Psoas muscle (tissue), 8 donors: ENCODE results near the gene TENM3. TPM values are rescaled to one million over a fixed set of nuclear protein-coding genes. Genes with fewer than 3 reads are reported as not detected.

ENCODE experiments used
- ATAC-seq, 4 donors: fragments of 200-7000 bp; cut with Tn5 transposase; one replicate each; pipeline ENCODE4 v1.9.1; 2020; ENCODE audit warnings: moderate library complexity in 3 of 4, mild to moderate bottlenecking in 2 of 4
- DNase-seq, 2 donors: peaks; one replicate each; pipeline ENCODE4 v3.0.0-alpha.2; 2020
- H3K27ac ChIP-seq: fragments of 200-600 bp; one replicate; pipeline ENCODE4 v1.8.0; 2022
- H3K27me3 ChIP-seq, 3 donors: fragments of 200-600 bp in 1 of 3; one replicate each; pipeline versions ENCODE4 v1.6.1 to v1.8.0; 2013 to 2022; ENCODE audit warnings: low read length in 2 of 3, mild to moderate bottlenecking in 2 of 3, moderate library complexity in 1 of 3; ENCODE audit not compliant: insufficient read depth in 3 of 3
- H3K36me3 ChIP-seq, 2 donors: fragments of 200-600 bp in 1 of 2; one replicate each; pipeline versions ENCODE4 v1.6.1 to v1.8.0; 2013 to 2022; ENCODE audit warnings: low read depth in 1 of 2, mild to moderate bottlenecking in 1 of 2, moderate library complexity in 1 of 2; ENCODE audit not compliant: insufficient read depth in 1 of 2
- H3K4me1 ChIP-seq: fragments of 200-600 bp; one replicate; pipeline ENCODE4 v1.8.0; 2022
- H3K4me3 ChIP-seq: fragments of 200-600 bp; one replicate; pipeline ENCODE4 v1.8.0; 2022; ENCODE audit warnings: mild to moderate bottlenecking
- H3K9me3 ChIP-seq: fragments of 200-600 bp; one replicate; pipeline ENCODE4 v1.8.0; 2022
- WGBS, 3 donors: extraction: QIAGEN DNeasy Blood & Tissue Kit; methylation state at CpG; one replicate each; pipeline versions ENCODE4 v1.1.6 to v1.1.7; 2013; 5-methylcytosine and 5-hydroxymethylcytosine counted together
- intact Hi-C, 2 donors: fragments of 100-400 bp; cut with DNase I; formaldehyde crosslinking; loops; one replicate each; pipeline versions ENCODE4 v1.11.0 to v1.14.2; 2022
- polyA plus RNA-seq, 3 donors: library from polyadenylated mRNA; stranded (reverse); fragments of 200-250 nt; gene quantifications; one replicate each; pipeline ENCODE4 v1.2.3, GENCODE V29; 2013
- total RNA-seq, 4 donors: library from RNA; stranded (reverse); fragmentation: NEBNext Ultra II Directional in 2 of 4; extraction: Animal tissue kit (Norgen Biotek cat#: 25700) in 2 of 4; gene quantifications; one replicate each; pipeline versions ENCODE4 v1.2.1 to v1.2.4, GENCODE V29; 2021 to 2023
- TF ChIP-seq, protein P1 (sequence below): fragments of 200-600 bp; IDR thresholded peaks from one replicate; pipeline ENCODE4 v1.8.0; 2022; ENCODE audit warnings: antibody characterized with exemption
- donor health status: healthy with polysubstance abuse.
- donor health status: DM: no; HTN: no; CAD: no; lungs with moderate emphysema.
- donor health status: Bipolar disorder and iron deficiency.
- donor health status: healthy.
- donor health status: DM: yes; HTN: yes; CAD: no.
- donor health status: DM: no; HTN: no; CAD: no.
- donor health status: DM: no; HTN: no; CAD: no.
- donor health status: DM: yes; HTN: yes; CAD: no.

Gene TENM3
- total and polyA plus RNA-seq, 7 donors, result 0.48 to 11.6 (median 5.3) TPM

DNA sequence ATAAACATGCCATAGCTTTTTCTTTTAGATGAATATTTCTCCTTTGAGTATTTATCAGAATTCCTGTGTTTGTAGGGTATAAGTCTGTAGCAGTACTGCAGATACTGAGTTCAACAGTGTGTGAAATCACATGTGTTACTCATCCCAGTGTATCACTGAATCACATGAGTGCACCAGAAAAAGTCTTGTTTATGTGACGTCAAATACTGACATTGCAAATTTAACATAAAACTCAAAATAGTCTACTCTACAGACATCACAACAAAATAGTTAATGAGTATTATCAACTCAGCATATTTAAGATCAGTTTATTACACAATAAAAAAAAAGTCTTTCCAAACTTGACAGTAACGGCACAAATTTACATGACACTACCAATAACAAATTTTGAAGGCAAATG lies 452.6 kb downstream of the TENM3 start:
- Histone ChIP-seq H3K4me3 (no peak overlapping the region), H3K27me3 (no peaks in the 10 kb centered on the region), H3K27ac (no peak overlapping the region), H3K4me1 (no peaks in the 10 kb centered on the region), H3K36me3 (no peaks in the 10 kb centered on the region), H3K9me3 (no peaks in the 10 kb centered on the region)
- intact Hi-C loops, result no loop called here
- TF ChIP-seq, protein P1, sequence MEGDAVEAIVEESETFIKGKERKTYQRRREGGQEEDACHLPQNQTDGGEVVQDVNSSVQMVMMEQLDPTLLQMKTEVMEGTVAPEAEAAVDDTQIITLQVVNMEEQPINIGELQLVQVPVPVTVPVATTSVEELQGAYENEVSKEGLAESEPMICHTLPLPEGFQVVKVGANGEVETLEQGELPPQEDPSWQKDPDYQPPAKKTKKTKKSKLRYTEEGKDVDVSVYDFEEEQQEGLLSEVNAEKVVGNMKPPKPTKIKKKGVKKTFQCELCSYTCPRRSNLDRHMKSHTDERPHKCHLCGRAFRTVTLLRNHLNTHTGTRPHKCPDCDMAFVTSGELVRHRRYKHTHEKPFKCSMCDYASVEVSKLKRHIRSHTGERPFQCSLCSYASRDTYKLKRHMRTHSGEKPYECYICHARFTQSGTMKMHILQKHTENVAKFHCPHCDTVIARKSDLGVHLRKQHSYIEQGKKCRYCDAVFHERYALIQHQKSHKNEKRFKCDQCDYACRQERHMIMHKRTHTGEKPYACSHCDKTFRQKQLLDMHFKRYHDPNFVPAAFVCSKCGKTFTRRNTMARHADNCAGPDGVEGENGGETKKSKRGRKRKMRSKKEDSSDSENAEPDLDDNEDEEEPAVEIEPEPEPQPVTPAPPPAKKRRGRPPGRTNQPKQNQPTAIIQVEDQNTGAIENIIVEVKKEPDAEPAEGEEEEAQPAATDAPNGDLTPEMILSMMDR, result no peak
- 91 to 94% (median 92%) methylated on average over 2 of the region's 2 CpGs for whole genome bisulfite sequencing, 3 donors
- no peak for ATAC-seq
- DNase-seq, result no peak

- no peak overlapping the region for H3K27ac ChIP-seq
- no peak overlapping the region for H3K4me3 ChIP-seq
- no peaks in the 10 kb centered on the region for H3K27me3 ChIP-seq
- WGBS, 3 donors, result 33 to 66% (median 46%) methylated on average over 6 of the region's 6 CpGs
- no peaks in the 10 kb centered on the region for H3K36me3 ChIP-seq
- H3K9me3 ChIP-seq, result no peaks in the 10 kb centered on the region
- intact Hi-C loops, result no loop called here
- H3K4me1 ChIP-seq, result no peaks in the 10 kb centered on the region
- DNase-seq (no peak), ATAC-seq (no peak)
- TF ChIP-seq, protein P1, result no peak
Observed at GRCh38 chr4:182697094-182697493, 453.9 kb downstream of the TENM3 start.

- Histone ChIP-seq H3K9me3 (no peaks in the 10 kb centered on the region), H3K27ac (no peak overlapping the region), H3K36me3 (no peaks in the 10 kb centered on the region), H3K27me3 (no peaks in the 10 kb centered on the region), H3K4me1 (no peaks in the 10 kb centered on the region), H3K4me3 (no peak overlapping the region)
- 78 to 85% (median 84%) methylated on average over 6 of the region's 6 CpGs for WGBS, 3 donors
- DNase-seq, result no peak
- ATAC-seq, result no peak
- TF ChIP-seq, protein P1, result no peak
- intact Hi-C loops, result no loop called here
Observed at GRCh38 chr4:182698212-182698611, 455.0 kb downstream of the TENM3 start.

GRCh38 chr4:182699201-182699600 lies 456.0 kb downstream of the TENM3 start:
- 40 to 64% (median 63%) methylated on average over 3 of the region's 3 CpGs for WGBS, 3 donors
- no peak for DNase-seq
- intact Hi-C loops, result no loop called here

GRCh38 chr4:182699795-182700194 lies 456.6 kb downstream of the TENM3 start:
- Histone ChIP-seq H3K27me3 (no peaks in the 10 kb centered on the region), H3K9me3 (no peaks in the 10 kb centered on the region), H3K27ac (no peak overlapping the region), H3K36me3 (no peaks in the 10 kb centered on the region), H3K4me1 (no peaks in the 10 kb centered on the region), H3K4me3 (no peak overlapping the region)
- DNase-seq (no peak), ATAC-seq (no peak)
- intact Hi-C loops, result no loop called here
- 59 to 63% (median 62%) methylated on average over 3 of the region's 3 CpGs for WGBS, 3 donors
- TF ChIP-seq, protein P1, result no peak

More at GRCh38 chr4:182699201-182699600, 456.0 kb downstream of the TENM3 start:
- Histone ChIP-seq H3K9me3 (no peaks in the 10 kb centered on the region), H3K4me3 (no peak overlapping the region), H3K4me1 (no peaks in the 10 kb centered on the region), H3K36me3 (no peaks in the 10 kb centered on the region), H3K27ac (no peak overlapping the region), H3K27me3 (no peaks in the 10 kb centered on the region)
- TF ChIP-seq, protein P1, result no peak
- ATAC-seq, result no peak
